Measurements from ENCODE around the gene PTPRN2.
"Not testable (repeated sequence)": the region's sequence is repeated elsewhere in the genome, so short reads cannot be mapped to it uniquely, and the experiment has no call there.

Gene PTPRN2

GRCh38 chr7:158295966-158296797, 291.4 kb downstream of the PTPRN2 start:
- Mint-ChIP-seq H3K27ac (no peak overlapping the region), H3K36me3 (no peaks in the 10 kb centered on the region), H3K4me1 (no peaks in the 10 kb centered on the region), H3K27me3 (peaks cover 5% of the 10 kb centered on the region), H3K4me3 (no peak overlapping the region), H3K9me3 (peaks cover 8% of the 10 kb centered on the region)
- no peak for DNase-seq
- CTCF ChIA-PET, result no interaction called here

GRCh38 chr7:158294468-158295215, 293.0 kb downstream of the PTPRN2 start:
- H3K36me3 Mint-ChIP-seq, H3K4me1 Mint-ChIP-seq, H3K4me3 Mint-ChIP-seq, H3K27me3 Mint-ChIP-seq, DNase-seq, H3K27ac Mint-ChIP-seq, CTCF ChIA-PET: not testable (repeated sequence)
- H3K9me3 Mint-ChIP-seq, result peaks cover 12% of the 10 kb centered on the region

- peaks cover 23% of the 10 kb centered on the region for H3K9me3 Mint-ChIP-seq
- H3K27me3 Mint-ChIP-seq, result no peaks in the 10 kb centered on the region
- H3K4me3 Mint-ChIP-seq, result no peak overlapping the region
- CTCF ChIA-PET, result interaction anchor here (1.2 kb wide), 1 partner anchor 62 kb away, joined by 3 read pairs; no protein-coding TSS in a partner anchor
- no peak for DNase-seq
- H3K36me3 Mint-ChIP-seq, result no peaks in the 10 kb centered on the region
- no peak overlapping the region for H3K27ac Mint-ChIP-seq
- no peaks in the 10 kb centered on the region for H3K4me1 Mint-ChIP-seq
Measured at GRCh38 chr7:158292948-158293347, 294.7 kb downstream of the PTPRN2 start.

- DNase-seq, result no peak
- H3K27ac Mint-ChIP-seq, result no peak overlapping the region
- H3K9me3 Mint-ChIP-seq, result peaks cover 25% of the 10 kb centered on the region
- CTCF ChIA-PET, result interaction anchor here (1.2 kb wide), 1 partner anchor 63 kb away, joined by 3 read pairs; no protein-coding TSS in a partner anchor
- H3K27me3 Mint-ChIP-seq, result no peaks in the 10 kb centered on the region
- H3K36me3 Mint-ChIP-seq, result no peaks in the 10 kb centered on the region
- H3K4me1 Mint-ChIP-seq, result no peaks in the 10 kb centered on the region
- H3K4me3 Mint-ChIP-seq, result no peak overlapping the region
Measured at GRCh38 chr7:158291998-158292397, 295.6 kb downstream of the PTPRN2 start.

- DNase-seq, result no peak
- H3K36me3 Mint-ChIP-seq, result no peaks in the 10 kb centered on the region
- no peak overlapping the region for H3K4me3 Mint-ChIP-seq
- no peaks in the 10 kb centered on the region for H3K4me1 Mint-ChIP-seq
- CTCF ChIA-PET, result no interaction called here
- no peaks in the 10 kb centered on the region for H3K27me3 Mint-ChIP-seq
- no peak overlapping the region for H3K27ac Mint-ChIP-seq
- H3K9me3 Mint-ChIP-seq, result peaks cover 28% of the 10 kb centered on the region
Measured at GRCh38 chr7:158289761-158290523, 297.7 kb downstream of the PTPRN2 start.

- DNase-seq, result no peak
- Mint-ChIP-seq H3K27ac (no peak overlapping the region), H3K4me1 (no peaks in the 10 kb centered on the region), H3K36me3 (no peaks in the 10 kb centered on the region), H3K4me3 (no peak overlapping the region), H3K27me3 (no peaks in the 10 kb centered on the region), H3K9me3 (peaks cover 27% of the 10 kb centered on the region)
- CTCF ChIA-PET, result no interaction called here
Measured at GRCh38 chr7:158289231-158289630, 298.4 kb downstream of the PTPRN2 start.

- Mint-ChIP-seq H3K4me1 (no peaks in the 10 kb centered on the region), H3K27ac (no peak overlapping the region), H3K9me3 (peaks cover 26% of the 10 kb centered on the region), H3K36me3 (no peaks in the 10 kb centered on the region), H3K4me3 (no peak overlapping the region), H3K27me3 (no peaks in the 10 kb centered on the region)
- CTCF ChIA-PET, result interaction anchor here (0.6 kb wide), 1 partner anchor 123 kb away, joined by 3 read pairs; no protein-coding TSS in a partner anchor
- no peak for DNase-seq
Measured at GRCh38 chr7:158286210-158286609, 301.4 kb downstream of the PTPRN2 start.

GRCh38 chr7:158285383-158285770, 302.2 kb downstream of the PTPRN2 start:
- Mint-ChIP-seq H3K9me3 (peaks cover 24% of the 10 kb centered on the region), H3K27me3 (no peaks in the 10 kb centered on the region), H3K4me1 (no peaks in the 10 kb centered on the region), H3K4me3 (no peak overlapping the region), H3K27ac (no peak overlapping the region), H3K36me3 (no peaks in the 10 kb centered on the region)
- no peak for DNase-seq
- CTCF ChIA-PET, result no interaction called here

- Mint-ChIP-seq H3K4me3 (no peak overlapping the region), H3K9me3 (peaks cover 23% of the 10 kb centered on the region), H3K36me3 (no peaks in the 10 kb centered on the region), H3K27ac (no peak overlapping the region), H3K4me1 (no peaks in the 10 kb centered on the region), H3K27me3 (no peaks in the 10 kb centered on the region)
- DNase-seq, result no peak
- CTCF ChIA-PET, result no interaction called here
Measured at GRCh38 chr7:158284617-158285382, 302.8 kb downstream of the PTPRN2 start.

- no peaks in the 10 kb centered on the region for H3K36me3 Mint-ChIP-seq
- no peak overlapping the region for H3K27ac Mint-ChIP-seq
- no peak for DNase-seq
- no peaks in the 10 kb centered on the region for H3K27me3 Mint-ChIP-seq
- CTCF ChIA-PET, result no interaction called here
- H3K4me1 Mint-ChIP-seq, result no peaks in the 10 kb centered on the region
- H3K4me3 Mint-ChIP-seq, result no peak overlapping the region
- H3K9me3 Mint-ChIP-seq, result peaks cover 16% of the 10 kb centered on the region
Measured at GRCh38 chr7:158284121-158284520, 303.5 kb downstream of the PTPRN2 start.

- Mint-ChIP-seq H3K36me3 (no peaks in the 10 kb centered on the region), H3K9me3 (peaks cover 13% of the 10 kb centered on the region), H3K4me1 (no peaks in the 10 kb centered on the region), H3K27ac (no peak overlapping the region), H3K4me3 (no peak overlapping the region), H3K27me3 (no peaks in the 10 kb centered on the region)
- DNase-seq, result no peak
- CTCF ChIA-PET, result no interaction called here
Measured at GRCh38 chr7:158283016-158283974, 304.3 kb downstream of the PTPRN2 start.

GRCh38 chr7:158282461-158283001, 305.1 kb downstream of the PTPRN2 start:
- Mint-ChIP-seq H3K27ac (no peak overlapping the region), H3K36me3 (no peaks in the 10 kb centered on the region)

GRCh38 chr7:158281441-158281840, 306.2 kb downstream of the PTPRN2 start:
- no peak for DNase-seq
- CTCF ChIA-PET, result no interaction called here
- Mint-ChIP-seq H3K9me3 (peaks cover 4% of the 10 kb centered on the region), H3K27me3 (no peaks in the 10 kb centered on the region), H3K36me3 (no peaks in the 10 kb centered on the region), H3K4me1 (no peaks in the 10 kb centered on the region), H3K27ac (no peak overlapping the region), H3K4me3 (no peak overlapping the region)

More at GRCh38 chr7:158282461-158283001, 305.1 kb downstream of the PTPRN2 start:
- no peak for DNase-seq
- Mint-ChIP-seq H3K9me3 (peaks cover 11% of the 10 kb centered on the region), H3K4me3 (no peak overlapping the region), H3K27me3 (no peaks in the 10 kb centered on the region), H3K4me1 (no peaks in the 10 kb centered on the region)
- CTCF ChIA-PET, result no interaction called here

Measured in activated naive CD4-positive, alpha-beta T cell treated with anti-CD3 and anti-CD28 coated beads, Interleukin-2, amount 10 ng/mL, durations not matched to agents 7 days and 5 days (primary cell).